ENCODE measurements around the gene SSH2.

DNA sequence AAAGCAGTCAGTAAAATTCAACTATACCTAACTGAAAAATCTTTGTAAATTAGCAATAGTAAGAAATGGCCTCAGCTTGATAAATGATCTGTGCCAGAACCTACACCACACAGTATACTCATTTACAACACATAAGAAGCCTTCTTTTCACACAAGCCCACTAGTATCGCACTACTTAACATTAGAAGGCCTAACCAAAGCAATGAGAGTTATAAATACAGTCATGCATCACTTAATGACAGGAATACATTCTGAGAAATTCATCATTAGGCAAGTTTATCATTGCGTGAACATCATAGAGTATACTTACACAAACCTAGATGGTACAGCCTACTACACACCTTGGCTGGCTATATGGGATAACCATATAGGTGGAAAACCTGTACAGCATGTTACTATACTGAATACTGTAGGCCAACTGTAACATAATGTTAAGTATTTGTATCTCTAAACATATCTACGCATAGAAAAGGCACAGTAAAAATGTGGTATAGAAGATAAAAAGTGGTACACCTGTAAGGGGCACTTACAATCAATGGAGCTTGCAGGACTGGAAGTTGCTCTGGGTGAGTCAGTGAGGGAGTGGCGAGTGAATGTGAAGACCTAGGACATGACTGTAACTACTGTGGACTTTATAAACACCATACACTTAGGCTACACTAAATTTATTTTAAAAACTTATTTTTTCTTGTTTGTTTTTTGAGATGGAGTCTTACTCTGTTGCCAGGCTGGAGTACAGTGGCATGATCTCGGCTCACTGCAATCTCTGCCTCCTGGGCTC is 180.8 kb downstream of the SSH2 start:
- no peak for TF ChIP-seq KLF10 (CRISPR knock-in tag; IDR thresholded peaks at IDR 0.05)
- TF ChIP-seq, protein P1, sequence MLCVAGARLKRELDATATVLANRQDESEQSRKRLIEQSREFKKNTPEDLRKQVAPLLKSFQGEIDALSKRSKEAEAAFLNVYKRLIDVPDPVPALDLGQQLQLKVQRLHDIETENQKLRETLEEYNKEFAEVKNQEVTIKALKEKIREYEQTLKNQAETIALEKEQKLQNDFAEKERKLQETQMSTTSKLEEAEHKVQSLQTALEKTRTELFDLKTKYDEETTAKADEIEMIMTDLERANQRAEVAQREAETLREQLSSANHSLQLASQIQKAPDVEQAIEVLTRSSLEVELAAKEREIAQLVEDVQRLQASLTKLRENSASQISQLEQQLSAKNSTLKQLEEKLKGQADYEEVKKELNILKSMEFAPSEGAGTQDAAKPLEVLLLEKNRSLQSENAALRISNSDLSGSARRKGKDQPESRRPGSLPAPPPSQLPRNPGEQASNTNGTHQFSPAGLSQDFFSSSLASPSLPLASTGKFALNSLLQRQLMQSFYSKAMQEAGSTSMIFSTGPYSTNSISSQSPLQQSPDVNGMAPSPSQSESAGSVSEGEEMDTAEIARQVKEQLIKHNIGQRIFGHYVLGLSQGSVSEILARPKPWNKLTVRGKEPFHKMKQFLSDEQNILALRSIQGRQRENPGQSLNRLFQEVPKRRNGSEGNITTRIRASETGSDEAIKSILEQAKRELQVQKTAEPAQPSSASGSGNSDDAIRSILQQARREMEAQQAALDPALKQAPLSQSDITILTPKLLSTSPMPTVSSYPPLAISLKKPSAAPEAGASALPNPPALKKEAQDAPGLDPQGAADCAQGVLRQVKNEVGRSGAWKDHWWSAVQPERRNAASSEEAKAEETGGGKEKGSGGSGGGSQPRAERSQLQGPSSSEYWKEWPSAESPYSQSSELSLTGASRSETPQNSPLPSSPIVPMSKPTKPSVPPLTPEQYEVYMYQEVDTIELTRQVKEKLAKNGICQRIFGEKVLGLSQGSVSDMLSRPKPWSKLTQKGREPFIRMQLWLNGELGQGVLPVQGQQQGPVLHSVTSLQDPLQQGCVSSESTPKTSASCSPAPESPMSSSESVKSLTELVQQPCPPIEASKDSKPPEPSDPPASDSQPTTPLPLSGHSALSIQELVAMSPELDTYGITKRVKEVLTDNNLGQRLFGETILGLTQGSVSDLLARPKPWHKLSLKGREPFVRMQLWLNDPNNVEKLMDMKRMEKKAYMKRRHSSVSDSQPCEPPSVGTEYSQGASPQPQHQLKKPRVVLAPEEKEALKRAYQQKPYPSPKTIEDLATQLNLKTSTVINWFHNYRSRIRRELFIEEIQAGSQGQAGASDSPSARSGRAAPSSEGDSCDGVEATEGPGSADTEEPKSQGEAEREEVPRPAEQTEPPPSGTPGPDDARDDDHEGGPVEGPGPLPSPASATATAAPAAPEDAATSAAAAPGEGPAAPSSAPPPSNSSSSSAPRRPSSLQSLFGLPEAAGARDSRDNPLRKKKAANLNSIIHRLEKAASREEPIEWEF (CRISPR knock-in tag; IDR thresholded peaks at IDR 0.05) = no peak
- TF ChIP-seq, protein P2, sequence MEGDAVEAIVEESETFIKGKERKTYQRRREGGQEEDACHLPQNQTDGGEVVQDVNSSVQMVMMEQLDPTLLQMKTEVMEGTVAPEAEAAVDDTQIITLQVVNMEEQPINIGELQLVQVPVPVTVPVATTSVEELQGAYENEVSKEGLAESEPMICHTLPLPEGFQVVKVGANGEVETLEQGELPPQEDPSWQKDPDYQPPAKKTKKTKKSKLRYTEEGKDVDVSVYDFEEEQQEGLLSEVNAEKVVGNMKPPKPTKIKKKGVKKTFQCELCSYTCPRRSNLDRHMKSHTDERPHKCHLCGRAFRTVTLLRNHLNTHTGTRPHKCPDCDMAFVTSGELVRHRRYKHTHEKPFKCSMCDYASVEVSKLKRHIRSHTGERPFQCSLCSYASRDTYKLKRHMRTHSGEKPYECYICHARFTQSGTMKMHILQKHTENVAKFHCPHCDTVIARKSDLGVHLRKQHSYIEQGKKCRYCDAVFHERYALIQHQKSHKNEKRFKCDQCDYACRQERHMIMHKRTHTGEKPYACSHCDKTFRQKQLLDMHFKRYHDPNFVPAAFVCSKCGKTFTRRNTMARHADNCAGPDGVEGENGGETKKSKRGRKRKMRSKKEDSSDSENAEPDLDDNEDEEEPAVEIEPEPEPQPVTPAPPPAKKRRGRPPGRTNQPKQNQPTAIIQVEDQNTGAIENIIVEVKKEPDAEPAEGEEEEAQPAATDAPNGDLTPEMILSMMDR (IDR thresholded peaks at IDR 0.05 in 2 of 3, conservative IDR thresholded peaks at IDR 0.05 in 1 of 3; ENCODE audit: insufficient read depth in 2 of 3, low read depth in 1 of 3, low read length in 3 of 3) = no peak
